Activated CD4-positive, alpha-beta memory T cell treated with anti-CD3 and anti-CD28 coated beads, Interleukin-2, amount 10 ng/mL, durations not matched to agents 7 days and 5 days (primary cell): Measurements from ENCODE around the gene MRPL55. TPM values are rescaled to one million over a fixed set of nuclear protein-coding genes. Genes with fewer than 3 reads are reported as not detected.

ENCODE experiments used
- CTCF ChIA-PET: fragments of 350-600 bp; sonication (Branson Sonifier 250); formaldehyde crosslinking; loops from one replicate; lab custom pipeline; 2021; ENCODE audit warnings: antibody characterized with exemption, inconsistent platforms; lab: Charles Lee
- POLR2A ChIA-PET: fragments of 350-600 bp; sonication (Branson Sonifier 250); formaldehyde crosslinking; loops from one replicate; lab custom pipeline; 2021; ENCODE audit warnings: antibody characterized with exemption; lab: Charles Lee
- DNase-seq: peaks from one replicate; pipeline ENCODE4 v3.0.0-alpha.2; 2020
- H3K27ac Mint-ChIP-seq: one replicate; pipeline ENCODE4 v1.8.0; 2021; ENCODE audit warnings: mild to moderate bottlenecking, mixed read lengths
- H3K27me3 Mint-ChIP-seq: one replicate; pipeline ENCODE4 v1.8.0; 2021; ENCODE audit warnings: mixed read lengths
- H3K36me3 Mint-ChIP-seq: one replicate; pipeline ENCODE4 v1.8.0; 2021; ENCODE audit warnings: low read depth, mixed read lengths
- H3K4me1 Mint-ChIP-seq: one replicate; pipeline ENCODE4 v1.8.0; 2021; ENCODE audit warnings: mixed read lengths
- H3K4me3 Mint-ChIP-seq: one replicate; pipeline ENCODE4 v1.8.0; 2021; ENCODE audit warnings: mild to moderate bottlenecking, mixed read lengths
- H3K9me3 Mint-ChIP-seq: one replicate; pipeline ENCODE4 v1.8.0; 2021; ENCODE audit warnings: mixed read lengths
- total RNA-seq, 2 experiments: library from RNA; stranded (reverse); gene quantifications; one replicate each; pipeline ENCODE4 v1.2.3, GENCODE V29; 2021

The MRPL55 gene
- total RNA-seq, 2 experiments from 2014 or later = 43.1 to 43.9 TPM

DNA sequence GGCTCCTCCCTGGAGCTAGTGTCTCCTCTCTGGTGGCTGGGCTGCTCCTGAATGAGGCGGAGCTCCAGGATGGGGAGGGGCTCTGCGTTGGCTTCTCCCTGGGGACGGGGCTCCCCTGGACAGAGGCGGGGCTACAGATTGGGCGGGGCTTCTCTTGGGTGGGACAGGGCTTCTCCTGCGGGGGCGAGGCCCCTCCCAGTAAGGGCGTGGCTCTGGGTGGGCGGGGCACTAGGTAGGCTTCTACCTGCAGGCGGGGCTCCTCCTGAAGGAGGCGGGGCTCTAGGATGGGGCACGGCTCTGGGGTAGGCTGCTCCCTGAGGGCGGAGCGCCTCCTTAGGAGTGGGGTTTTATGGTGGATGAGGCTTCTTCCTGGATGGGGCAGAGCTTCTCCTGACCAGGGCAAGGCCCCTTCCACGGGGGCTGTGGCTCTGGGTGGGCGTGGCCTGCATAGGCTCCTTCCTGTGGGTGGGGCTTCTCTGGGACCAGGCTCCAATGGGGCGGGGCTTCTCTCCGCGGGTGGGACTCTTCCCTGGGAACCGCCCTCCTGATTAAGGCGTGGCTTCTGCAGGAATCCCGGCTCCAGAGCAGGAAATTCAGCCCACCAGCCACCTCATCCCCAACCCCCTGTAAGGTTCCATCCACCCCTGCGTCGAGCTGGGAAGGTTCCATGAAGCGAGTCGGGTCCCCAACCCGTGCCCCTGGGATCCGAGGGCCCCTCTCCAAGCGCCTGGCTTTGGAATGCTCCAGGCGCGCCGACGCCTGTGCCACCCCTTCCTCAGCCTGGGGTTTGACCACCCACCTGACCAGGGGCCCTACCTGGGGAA lies 49.3 kb downstream of the MRPL55 start:
- Mint-ChIP-seq H3K9me3 (no peaks in the 10 kb centered on the region), H3K27ac (no peak overlapping the region), H3K27me3 (peaks cover 49% of the 10 kb centered on the region), H3K36me3 (no peaks in the 10 kb centered on the region), H3K4me3 (peak overlapping the region; percentile 50), H3K4me1 (peaks cover 9% of the 10 kb centered on the region)
- ChIA-PET CTCF (no interaction called here), POLR2A (interaction anchor here (1.8 kb wide), 1 partner anchor 22 kb away, joined by 7 read pairs; the partner anchor contains the start of gene ARF1)
- peak; percentile 71 for DNase-seq

DNA sequence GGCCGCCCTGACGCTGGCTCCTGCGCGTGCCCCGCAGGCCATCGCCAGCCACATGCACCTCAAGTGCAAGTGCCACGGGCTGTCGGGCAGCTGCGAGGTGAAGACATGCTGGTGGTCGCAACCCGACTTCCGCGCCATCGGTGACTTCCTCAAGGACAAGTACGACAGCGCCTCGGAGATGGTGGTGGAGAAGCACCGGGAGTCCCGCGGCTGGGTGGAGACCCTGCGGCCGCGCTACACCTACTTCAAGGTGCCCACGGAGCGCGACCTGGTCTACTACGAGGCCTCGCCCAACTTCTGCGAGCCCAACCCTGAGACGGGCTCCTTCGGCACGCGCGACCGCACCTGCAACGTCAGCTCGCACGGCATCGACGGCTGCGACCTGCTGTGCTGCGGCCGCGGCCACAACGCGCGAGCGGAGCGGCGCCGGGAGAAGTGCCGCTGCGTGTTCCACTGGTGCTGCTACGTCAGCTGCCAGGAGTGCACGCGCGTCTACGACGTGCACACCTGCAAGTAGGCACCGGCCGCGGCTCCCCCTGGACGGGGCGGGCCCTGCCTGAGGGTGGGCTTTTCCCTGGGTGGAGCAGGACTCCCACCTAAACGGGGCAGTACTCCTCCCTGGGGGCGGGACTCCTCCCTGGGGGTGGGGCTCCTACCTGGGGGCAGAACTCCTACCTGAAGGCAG lies 50.0 kb downstream of the MRPL55 start:
- H3K27ac Mint-ChIP-seq = no peak overlapping the region
- H3K9me3 Mint-ChIP-seq = no peaks in the 10 kb centered on the region
- H3K27me3 Mint-ChIP-seq = peaks cover 49% of the 10 kb centered on the region
- DNase-seq = peak; percentile 50
- no peaks in the 10 kb centered on the region for H3K36me3 Mint-ChIP-seq
- H3K4me3 Mint-ChIP-seq = peak overlapping the region; percentile 50
- H3K4me1 Mint-ChIP-seq = peaks cover 9% of the 10 kb centered on the region
- ChIA-PET POLR2A (no interaction called here), CTCF (no interaction called here)

DNA sequence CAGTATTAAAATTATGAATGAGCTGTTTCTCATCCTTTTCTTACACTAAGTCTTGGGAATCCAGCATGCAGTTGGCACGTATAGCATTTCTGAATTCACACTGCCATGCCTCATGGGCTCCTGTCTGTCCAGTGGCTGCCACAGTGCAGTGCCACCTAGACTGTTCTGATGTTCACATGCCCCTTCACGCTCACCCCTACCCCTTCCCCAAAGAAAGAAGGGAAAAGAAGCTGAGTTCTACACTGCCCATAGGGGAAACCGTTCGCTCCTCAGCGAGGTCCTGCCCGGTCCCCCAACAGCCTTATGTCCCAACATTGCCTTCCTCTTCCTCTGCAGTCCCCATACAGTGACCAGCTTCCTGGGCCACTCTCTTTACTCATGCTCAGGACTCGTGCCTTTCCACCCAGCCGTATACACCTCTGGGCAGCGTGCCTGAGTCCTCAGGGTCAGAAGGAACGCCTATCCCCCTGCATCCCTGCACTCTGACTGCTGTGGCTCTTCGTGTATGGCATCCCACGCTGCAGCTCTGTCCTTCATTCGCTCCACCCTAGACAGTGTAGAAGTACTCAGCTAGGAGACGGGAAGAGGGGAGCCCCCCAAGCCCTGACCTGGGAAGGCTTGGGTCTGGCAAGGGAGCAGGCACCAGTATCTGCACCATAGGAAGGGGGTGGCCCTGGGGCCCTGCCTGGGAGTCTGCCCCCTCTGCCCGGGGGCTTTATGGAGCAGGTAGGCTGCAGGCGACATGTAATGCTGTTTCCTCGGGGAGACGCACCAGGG lies 50.7 kb downstream of the MRPL55 start:
- Mint-ChIP-seq H3K36me3 (no peaks in the 10 kb centered on the region), H3K27ac (no peak overlapping the region), H3K4me1 (peaks cover 9% of the 10 kb centered on the region), H3K9me3 (no peaks in the 10 kb centered on the region), H3K27me3 (peaks cover 52% of the 10 kb centered on the region), H3K4me3 (no peak overlapping the region)
- ChIA-PET CTCF (no interaction called here), POLR2A (interaction anchor here (2.0 kb wide), 1 partner anchor 24 kb away, joined by 6 read pairs; the partner anchor contains the start of gene ARF1)
- DNase-seq = no peak

Other genes starting within 250 kb of the MRPL55 start
- 1 to 10 TPM; 1.5 to 2.0 TPM for gene WNT9A, start 161.4 kb downstream of the MRPL55 start, total RNA-seq
- not detected for gene WNT3A, start 102.3 kb downstream of the MRPL55 start, total RNA-seq
- gene ARF1, start 26.6 kb downstream of the MRPL55 start, total RNA-seq = 100 to 1,000 TPM; 368 to 376 TPM
- 10 to 100 TPM; 17.8 to 18.9 TPM for gene C1orf35, start 6.0 kb downstream of the MRPL55 start, total RNA-seq
- gene GUK1, start 31.0 kb upstream of the MRPL55 start, total RNA-seq = 100 to 1,000 TPM; 280 to 284 TPM
- gene GJC2, start 40.6 kb upstream of the MRPL55 start, total RNA-seq = under 1 TPM; 0.38 to 0.55 TPM
- gene IBA57, start 56.5 kb upstream of the MRPL55 start, total RNA-seq = 1 to 10 TPM; 4.5 to 5.2 TPM
- gene OBSCN, start 98.7 kb upstream of the MRPL55 start, total RNA-seq = 1 to 10 TPM; 6.6 to 8.0 TPM